Measurements from ENCODE around the gene SLC8A1.

Gene SLC8A1

GRCh38 chr2:40386177-40386576, 65.7 kb downstream of the SLC8A1 start:
- DNase-seq (ENCODE audit: low read depth) = no peak

- no peak for DNase-seq (ENCODE audit: low read depth)
Observed at GRCh38 chr2:40384714-40385113, 67.2 kb downstream of the SLC8A1 start.

GRCh38 chr2:40384233-40384632, 67.7 kb downstream of the SLC8A1 start:
- no peak for DNase-seq (ENCODE audit: low read depth)

GRCh38 chr2:40380721-40381120, 71.2 kb downstream of the SLC8A1 start:
- no peak for DNase-seq (ENCODE audit: low read depth)

- DNase-seq (ENCODE audit: low read depth) = no peak
Observed at GRCh38 chr2:40380041-40380440, 71.8 kb downstream of the SLC8A1 start.

- DNase-seq (ENCODE audit: low read depth) = no peak
Observed at GRCh38 chr2:40374543-40375240, 77.2 kb downstream of the SLC8A1 start.

- DNase-seq (ENCODE audit: low read depth) = no peak
Observed at GRCh38 chr2:40373111-40373510, 78.8 kb downstream of the SLC8A1 start.

- DNase-seq (ENCODE audit: low read depth) = no peak
Observed at GRCh38 chr2:40372283-40372985, 79.5 kb downstream of the SLC8A1 start.

- no peak for DNase-seq (ENCODE audit: low read depth)
Observed at GRCh38 chr2:40371525-40372282, 80.2 kb downstream of the SLC8A1 start.

GRCh38 chr2:40370007-40370395, 81.9 kb downstream of the SLC8A1 start:
- DNase-seq (ENCODE audit: low read depth) = no peak

- DNase-seq (ENCODE audit: low read depth) = no peak
Observed at GRCh38 chr2:40369267-40370006, 82.5 kb downstream of the SLC8A1 start.

GRCh38 chr2:40367652-40368051, 84.2 kb downstream of the SLC8A1 start:
- DNase-seq (ENCODE audit: low read depth) = no peak

- no peak for DNase-seq (ENCODE audit: low read depth)
Observed at GRCh38 chr2:40367032-40367431, 84.9 kb downstream of the SLC8A1 start.

GRCh38 chr2:40364151-40364874, 87.6 kb downstream of the SLC8A1 start:
- DNase-seq (ENCODE audit: low read depth) = no peak

GRCh38 chr2:40363631-40364030, 88.3 kb downstream of the SLC8A1 start:
- no peak for DNase-seq (ENCODE audit: low read depth)

GRCh38 chr2:40363231-40363630, 88.7 kb downstream of the SLC8A1 start:
- no peak for DNase-seq (ENCODE audit: low read depth)

GRCh38 chr2:40361478-40361877, 90.4 kb downstream of the SLC8A1 start:
- no peak for DNase-seq (ENCODE audit: low read depth)

GRCh38 chr2:40360652-40361051, 91.2 kb downstream of the SLC8A1 start:
- no peak for DNase-seq (ENCODE audit: low read depth)

GRCh38 chr2:40359811-40360210, 92.1 kb downstream of the SLC8A1 start:
- no peak for DNase-seq (ENCODE audit: low read depth)

- DNase-seq (ENCODE audit: low read depth) = no peak
Observed at GRCh38 chr2:40358783-40359182, 93.1 kb downstream of the SLC8A1 start.

GRCh38 chr2:40357667-40358066, 94.2 kb downstream of the SLC8A1 start:
- DNase-seq (ENCODE audit: low read depth) = no peak

- no peak for DNase-seq (ENCODE audit: low read depth)
Observed at GRCh38 chr2:40355451-40355850, 96.4 kb downstream of the SLC8A1 start.
